Hematopoietic multipotent progenitor cell treated with erythropoietin and hydrocortisone succinate and interleukin-3 and kit ligand, for 17 days (in vitro differentiated cells): ENCODE results near the gene PKP1.
A peak's percentile ranks its signal among the peaks of the same experiment; 100 is the strongest.
"Not testable (repeated sequence)": the region's sequence is repeated elsewhere in the genome, so short reads cannot be mapped to it uniquely, and the experiment has no call there.

Experiments
- DNase-seq: peaks from one replicate; pipeline ENCODE4 v3.0.0-alpha.2; 2015; ENCODE audit warnings: low spot score

The PKP1 gene, protein sequence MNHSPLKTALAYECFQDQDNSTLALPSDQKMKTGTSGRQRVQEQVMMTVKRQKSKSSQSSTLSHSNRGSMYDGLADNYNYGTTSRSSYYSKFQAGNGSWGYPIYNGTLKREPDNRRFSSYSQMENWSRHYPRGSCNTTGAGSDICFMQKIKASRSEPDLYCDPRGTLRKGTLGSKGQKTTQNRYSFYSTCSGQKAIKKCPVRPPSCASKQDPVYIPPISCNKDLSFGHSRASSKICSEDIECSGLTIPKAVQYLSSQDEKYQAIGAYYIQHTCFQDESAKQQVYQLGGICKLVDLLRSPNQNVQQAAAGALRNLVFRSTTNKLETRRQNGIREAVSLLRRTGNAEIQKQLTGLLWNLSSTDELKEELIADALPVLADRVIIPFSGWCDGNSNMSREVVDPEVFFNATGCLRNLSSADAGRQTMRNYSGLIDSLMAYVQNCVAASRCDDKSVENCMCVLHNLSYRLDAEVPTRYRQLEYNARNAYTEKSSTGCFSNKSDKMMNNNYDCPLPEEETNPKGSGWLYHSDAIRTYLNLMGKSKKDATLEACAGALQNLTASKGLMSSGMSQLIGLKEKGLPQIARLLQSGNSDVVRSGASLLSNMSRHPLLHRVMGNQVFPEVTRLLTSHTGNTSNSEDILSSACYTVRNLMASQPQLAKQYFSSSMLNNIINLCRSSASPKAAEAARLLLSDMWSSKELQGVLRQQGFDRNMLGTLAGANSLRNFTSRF

DNA sequence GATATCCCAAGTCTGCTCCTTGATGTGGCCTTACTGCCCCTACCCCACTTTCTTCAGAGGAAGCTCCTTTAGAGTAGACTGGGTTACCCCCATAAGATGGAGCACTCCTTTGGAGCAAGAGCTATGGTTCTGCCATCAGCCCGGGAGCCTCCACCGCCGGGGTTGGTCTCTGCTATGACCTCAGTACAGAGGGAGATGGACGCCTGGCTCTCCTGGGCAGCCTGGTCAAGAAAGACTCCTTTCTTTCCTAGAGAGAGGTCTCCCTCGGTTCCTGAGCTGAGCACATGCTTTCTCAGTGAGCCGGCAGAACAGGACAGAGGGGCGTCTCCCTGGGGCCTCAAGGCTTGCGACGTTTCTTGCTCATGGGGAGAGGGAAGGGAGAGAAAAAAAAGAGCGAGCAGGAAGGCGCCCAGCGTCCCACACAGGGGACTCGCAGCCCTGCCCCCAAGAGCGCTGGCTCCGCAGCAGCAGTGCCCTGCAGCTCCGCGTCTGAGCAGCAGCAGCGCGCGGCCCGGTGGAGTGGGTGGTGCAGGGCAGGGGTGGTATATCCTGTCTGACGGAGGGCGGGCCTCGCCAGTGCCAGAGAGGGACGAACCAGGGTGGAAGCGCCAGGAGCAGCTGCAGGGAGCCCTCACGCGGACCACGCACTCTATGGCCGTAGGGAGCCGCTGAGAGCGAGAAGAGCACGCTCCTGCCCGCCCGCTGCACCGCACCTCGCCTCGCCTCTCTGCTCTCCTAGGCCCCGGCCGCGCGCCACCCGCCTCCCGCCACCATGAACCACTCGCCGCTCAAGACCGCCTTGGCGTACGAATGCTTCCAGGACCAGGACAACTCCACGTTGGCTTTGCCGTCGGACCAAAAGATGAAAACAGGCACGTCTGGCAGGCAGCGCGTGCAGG lies at the start of gene PKP1:
PKP1 (plus strand) TSS at position 576 of the 899 bp plus-strand sequence; CDS start at position 773, 197 bp downstream.
- no peak for DNase-seq

DNA sequence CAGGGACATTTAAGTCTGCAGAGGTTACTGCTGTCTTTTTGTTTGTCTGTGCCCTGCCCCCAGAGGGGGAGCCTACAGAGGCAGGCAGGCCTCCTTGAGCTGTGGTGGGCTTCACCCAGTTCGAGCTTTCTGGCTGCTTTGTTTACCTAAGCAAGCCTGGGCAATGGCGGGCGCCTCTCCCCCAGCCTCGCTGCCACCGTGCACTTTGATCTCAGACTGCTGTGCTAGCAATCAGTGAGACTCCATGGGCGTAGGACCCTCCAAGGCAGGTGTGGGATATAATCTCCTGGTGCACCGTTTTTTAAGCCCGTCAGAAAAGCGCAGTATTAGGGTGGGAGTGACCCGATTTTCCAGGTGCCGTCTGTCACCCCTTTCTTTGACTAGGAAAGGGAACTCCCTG lies 43.7 kb upstream of the PKP1 start:
- not testable (repeated sequence) for DNase-seq

DNA sequence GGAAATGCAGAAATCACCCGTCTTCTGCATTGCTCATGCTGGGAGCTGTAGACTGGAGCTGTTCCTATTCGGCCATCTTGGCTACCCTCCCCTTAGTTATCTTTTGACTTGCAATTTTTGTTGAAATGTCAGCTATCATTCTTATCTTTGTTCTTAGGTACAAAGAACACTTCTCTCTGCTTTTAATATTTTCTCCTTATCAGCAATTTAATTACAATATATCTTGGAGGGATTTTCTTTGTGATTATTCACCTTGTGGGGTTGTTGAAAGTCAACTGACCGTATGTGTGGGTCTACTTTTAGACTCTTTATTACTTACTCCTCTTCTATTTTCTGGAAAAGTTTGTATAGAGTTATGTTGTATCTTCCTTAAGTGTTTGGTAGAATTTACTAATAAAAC lies 43.1 kb upstream of the PKP1 start:
- DNase-seq: no peak

DNA sequence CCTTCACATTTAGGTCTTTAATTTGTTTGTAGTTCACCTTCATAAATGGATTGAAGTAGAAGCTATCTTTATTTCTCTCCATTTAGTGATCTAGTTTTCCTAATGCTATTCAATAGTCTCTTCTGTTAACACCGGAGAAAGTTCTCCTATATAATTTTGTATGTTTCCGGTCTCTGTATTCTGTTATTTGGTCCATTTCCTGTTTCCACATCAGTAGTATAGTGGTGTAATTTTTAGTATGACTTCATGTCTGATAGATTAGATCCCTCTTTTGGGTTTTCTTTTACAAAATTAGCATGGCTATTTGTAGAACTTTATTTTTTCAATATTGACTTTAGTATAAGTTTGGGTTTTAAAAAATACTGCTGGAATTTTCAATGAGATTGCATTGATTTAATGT lies 41.6 kb upstream of the PKP1 start:
- no peak for DNase-seq

DNA sequence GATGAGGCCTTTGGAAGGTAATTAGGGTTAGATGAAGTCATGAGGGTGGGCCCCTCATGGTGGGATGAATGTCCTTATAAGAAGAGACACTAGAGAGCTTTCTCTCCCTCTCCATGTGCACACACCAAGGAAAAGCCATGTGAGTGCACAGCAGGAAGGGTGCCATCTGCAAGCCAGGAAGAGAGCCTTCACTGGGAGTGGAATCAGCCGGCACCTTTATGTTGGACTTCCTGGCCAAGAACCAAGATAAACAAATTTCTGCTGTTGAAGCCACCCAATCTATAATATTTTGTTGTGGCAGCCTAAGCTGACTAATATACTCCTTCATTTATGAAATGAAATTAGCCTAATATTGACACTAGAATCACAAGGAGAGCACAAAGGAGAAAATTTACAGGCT lies 38.2 kb upstream of the PKP1 start:
- DNase-seq: no peak

DNA sequence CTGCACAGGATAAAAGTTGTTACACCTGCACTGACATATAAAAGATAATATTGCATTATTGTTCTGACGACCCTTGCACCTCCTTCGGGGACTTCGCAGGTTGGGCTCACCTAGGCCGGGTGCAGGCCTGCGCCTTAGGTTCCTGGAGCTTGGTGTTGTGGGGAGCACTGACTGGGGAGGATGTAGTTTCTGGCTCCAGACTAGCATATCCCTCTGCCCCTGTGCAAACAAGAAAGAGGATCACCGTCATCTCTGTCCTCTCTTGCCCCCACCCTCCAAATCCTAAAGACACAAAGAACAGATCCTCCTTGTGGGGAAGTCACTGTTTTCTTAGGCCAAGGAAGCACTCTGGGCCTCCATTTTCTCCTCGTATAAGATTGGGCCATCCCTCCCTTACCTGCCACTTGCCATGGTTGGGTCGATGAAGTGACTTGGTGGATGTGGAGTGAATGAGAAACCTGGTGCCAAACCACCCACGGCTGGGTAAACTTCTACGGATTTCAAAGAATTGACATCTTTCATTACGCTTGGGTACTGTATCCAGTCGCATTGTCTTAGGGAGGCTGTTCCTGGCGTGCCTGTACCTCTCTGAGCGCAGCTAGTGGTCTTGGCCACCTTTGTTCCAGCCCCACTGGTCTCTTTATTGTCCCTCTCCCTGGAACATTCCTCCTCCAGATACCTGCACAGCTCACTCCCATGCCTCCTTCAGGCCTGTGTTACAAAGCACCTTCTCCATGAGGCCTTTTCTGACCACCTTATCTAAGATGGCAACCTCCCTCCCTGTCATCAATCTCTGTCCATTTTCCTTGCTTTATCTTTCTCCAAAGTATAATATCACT lies 34.4 kb upstream of the PKP1 start:
- no peak for DNase-seq

DNA sequence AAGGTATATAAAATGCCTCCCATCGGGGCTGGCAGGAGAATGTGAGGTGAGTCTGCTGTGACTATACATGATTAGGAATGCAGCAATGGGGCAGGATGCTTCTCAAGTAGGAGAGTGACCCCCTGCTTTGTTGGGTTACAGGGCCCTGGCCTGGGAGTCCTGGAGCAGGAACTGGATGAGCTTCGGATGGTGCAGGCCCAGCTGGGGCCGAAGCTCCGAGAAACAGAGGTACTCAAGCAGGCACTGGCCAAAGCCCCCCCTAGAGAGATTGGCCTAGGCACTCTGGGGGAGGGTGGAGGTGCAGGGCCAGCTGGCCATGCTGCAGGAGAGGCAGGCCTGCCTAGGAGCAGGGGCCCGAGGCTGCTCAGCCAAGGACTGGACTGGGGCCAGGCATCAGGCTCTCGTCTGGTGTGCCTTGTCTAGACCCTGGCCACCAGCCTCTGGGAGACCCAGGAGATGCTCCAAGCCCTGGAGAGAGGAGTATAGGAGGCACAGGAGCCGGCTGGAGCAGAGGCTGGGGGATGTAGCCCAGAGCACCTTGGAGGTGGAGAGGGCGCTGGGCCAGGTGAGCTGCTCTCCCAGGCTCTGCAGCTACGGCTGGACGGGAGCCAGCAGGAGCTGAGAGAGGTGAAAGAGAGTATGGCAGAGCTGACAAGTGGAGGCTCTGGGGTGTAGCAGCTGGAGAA lies 32.8 kb upstream of the PKP1 start:
- DNase-seq: no peak

DNA sequence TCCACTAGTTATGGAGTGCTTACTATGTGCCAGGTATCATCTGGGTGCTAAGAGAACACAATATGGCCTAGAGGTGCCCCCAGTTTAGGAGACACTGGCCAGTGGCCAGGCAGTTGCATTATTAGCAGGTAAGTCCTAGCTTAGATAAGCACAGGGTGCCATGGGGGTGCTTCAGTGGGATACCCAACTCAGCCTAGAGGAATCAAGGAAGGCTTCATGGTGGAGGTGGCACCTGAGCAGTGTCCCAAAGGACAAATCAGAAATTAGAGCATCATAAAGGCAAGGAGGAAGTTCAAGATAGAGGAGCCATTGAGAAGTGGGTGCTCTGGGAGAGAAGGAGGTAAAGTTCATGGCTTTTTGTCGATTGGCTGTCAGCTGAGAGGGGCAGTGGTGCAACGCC lies 31.9 kb upstream of the PKP1 start:
- DNase-seq: no peak

DNA sequence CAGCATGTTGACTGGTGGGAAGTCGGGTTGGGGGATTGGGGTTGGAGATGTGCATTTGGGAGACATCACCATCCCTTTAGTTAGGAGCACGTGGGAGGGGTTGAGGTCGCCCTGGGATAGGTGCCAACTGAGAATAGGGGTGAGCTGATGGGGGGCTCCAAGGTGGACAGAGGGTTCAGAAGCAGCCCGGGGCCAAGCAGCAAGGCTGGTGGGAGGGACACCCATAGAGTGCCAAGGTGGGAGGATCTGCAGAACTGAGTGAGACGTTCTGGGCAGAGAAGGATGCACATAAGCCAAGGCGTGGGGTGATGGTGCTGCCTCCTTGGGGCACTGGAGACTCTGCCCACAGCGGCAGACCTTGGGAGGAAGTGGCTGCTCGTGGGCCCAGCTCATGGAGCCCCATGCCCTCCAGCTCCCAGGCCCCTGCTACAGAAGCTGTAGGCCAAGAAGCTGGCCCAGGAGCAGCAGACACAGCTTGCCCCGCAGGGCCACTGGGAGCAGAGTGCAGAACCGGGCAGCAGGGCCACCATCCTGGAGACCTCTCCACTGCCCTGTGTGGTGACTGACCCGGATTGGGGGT lies 31.4 kb upstream of the PKP1 start:
- DNase-seq: no peak

DNA sequence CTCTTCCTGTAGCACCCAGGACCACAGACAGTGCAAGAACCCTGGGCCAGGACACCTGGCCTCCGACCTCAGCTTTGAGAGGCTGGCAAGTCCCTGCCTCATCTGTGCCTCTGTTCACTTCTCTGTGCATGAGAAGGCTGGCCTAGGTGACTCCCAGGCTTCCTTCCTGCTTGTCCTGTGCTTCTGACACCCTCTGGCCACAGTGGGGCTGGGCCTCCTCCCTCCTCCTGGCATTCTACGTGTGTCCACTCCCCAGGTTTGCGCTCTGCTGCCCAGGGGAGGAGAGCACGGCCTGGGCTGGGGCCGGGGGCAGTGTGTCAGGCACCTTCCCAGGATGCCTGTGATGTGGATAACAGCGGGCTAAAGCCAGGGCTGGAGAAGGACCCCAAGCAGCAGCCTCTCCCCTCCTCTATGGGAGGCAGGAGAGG lies 30.3 kb upstream of the PKP1 start:
- no peak for DNase-seq

DNA sequence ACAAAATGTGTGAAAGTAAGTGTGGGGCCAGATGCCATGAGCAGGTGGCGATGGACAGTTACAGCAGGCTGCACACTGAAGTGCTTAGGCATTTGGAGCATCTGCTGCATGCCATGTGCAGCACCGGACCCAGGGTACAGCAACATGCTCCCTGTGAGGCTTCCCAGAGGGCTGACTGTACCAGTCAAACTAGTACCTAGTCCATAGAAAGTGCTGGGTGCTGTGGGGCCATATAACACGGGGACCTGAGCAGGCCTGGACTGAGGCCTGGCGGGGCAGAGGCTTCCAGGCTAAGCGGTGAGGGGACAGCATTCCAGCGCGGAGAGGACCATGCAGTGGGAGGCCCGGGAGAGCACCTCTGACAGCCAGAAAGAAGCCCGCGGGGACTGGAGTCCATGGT lies 29.9 kb upstream of the PKP1 start:
- DNase-seq: no peak

DNA sequence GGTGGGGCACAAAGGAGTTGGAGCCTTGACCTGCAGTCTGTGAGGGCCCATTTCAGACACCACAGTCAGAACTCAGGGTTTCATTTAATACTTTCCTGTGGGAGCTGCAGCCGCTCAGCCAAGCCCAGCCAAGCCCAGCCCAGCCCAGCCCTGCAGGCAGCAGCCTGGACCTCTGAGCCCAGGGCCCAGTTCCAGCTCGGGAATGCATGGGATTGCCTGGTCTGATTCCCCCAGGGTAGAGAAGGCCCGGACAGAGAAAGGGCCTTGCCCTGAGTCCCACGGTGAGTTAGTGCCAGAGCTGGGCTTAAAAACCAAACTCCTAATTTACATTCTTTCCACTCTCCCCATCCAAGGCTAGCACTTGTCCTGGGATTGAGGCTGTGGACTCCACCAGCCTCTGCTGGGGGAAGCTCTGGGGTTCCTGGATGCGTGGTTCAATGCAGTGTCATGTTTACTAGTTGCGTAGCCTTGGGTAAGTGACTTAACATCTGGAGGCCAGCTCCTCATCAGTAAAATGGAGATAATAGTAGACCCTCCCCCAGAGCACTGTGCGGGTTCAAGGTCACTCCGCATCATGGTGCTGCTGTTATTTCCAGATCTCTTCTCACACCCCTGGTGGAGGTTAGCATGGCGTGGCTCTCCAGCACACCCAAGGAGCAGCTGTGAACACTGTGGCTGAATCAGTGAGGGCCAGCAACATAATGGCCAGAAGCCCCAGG lies 29.2 kb upstream of the PKP1 start:
- no peak for DNase-seq

DNA sequence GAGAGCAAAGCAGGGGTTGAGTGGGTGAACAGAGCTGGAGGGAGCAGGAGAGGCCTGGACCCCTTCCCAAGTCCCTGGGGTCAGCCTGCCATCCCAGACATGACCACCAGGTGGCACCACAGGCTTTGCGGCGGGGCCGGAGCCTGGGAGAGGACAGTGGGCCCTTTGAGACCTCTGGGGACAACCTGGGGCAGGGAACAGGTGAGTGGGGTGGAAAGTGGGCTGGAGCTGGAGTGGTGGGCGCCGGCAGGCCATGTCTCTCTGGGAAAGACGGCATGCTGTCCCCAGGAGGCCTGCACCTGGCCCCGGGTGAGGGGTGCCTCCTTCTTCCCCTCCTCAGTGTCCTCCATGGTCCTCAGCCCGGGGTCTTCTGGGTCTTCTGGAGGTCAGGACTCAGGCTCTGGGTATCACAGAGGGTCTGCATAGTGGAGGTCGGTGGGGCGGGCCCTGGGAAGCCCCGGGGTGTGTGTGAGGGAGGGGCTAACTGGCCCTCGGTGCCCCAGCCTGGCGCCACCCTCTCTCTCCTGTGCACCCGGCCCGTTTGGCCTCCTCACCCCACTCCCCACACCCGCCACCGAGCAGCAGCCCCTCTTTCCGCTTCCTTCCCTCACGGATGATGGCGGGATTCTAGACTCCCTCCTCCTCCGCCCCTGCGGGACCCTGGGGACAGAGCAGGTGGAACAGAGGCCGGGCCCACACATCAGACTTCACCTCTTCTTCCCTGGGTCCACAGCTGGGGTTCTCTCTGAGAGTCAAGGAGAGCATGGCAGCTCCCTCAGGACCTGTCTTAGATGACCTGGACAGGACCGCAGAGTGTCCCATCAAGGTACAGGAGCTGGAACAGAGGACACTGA lies 28.5 kb upstream of the PKP1 start:
- peak; percentile 70 for DNase-seq

DNA sequence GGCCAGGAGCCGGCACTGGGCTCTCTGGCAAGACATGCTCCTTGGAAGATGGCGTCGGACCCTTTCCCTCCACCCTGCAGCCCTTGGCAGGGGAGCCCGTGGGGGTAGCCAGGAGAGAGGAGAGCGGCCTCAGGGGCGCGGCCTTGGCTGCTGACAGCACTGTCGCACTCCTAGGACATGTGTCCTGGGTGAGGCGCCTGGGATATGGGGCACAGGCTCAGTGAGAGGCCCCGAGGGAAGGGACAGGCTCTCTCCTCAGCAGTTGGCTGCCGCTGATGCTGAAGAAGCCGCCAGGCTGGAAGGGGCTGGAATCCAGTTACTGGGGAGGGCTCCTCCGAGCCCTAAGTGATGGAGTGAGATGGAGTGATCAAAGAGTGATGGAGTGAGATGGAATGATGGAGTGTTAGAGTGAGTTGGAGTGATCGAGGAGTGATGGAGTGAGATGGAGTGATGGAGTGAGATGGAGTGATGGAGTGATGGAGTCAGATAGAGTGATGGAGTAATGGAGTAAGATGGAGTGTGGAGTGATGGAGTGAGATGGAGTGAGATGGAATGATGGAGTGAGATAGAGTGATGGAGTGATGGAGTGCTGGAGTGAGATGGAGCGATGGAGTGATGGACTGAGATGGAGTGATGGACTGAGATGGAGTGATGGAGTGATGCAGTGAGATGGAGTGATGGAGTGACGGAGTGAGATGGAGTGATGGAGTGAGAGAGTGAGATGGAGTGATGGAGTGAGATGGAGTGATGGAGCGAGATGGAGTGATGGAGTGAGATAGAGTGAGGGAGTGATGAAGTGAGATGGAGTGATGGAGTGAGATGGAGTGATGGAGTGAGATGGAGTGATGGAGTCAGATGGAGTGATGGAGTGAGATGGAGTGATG lies 27.6 kb upstream of the PKP1 start:
- no peak for DNase-seq

DNA sequence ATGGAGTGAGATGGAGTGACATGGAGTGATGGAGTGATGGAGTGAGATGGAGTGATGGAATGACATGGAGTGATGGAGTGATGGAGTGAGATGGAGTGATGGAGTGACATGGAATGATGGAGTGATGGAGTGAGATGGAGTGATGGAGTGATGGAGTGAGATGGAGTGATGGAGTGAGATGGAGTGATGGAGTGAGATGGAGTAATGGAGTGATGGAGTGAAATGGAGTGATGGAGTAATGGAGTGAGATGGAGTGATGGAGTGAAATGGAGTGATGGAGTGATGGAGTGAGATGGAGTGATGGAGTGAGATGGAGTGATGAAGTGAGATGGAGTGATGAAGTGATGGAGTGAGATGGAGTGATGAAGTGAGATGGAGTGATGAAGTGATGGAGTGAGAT lies 25.2 kb upstream of the PKP1 start:
- not testable (repeated sequence) for DNase-seq

DNA sequence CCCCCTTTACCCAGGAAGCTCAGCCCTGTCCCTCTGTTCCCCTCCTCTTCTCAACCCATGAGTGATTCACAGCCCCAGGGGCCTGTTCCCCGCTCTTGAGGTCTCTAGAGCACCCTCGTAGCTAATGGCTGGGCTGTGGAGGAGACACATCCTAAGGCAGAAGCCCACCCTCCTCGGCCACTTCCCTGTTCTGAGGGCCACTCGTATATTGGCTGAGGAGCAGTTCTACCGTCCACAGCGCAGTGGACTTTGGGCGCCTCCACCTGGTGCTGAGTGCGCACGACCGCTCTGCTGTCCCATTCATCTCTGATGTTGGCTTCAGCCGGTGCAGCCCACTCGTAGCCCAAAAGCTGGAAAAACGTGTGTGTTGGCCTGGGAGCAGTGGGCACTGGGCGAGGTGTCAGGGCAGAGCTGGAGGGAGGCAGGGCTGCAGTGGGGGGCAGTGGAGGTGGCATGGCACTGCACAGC lies 24.5 kb upstream of the PKP1 start:
- no peak for DNase-seq

DNA sequence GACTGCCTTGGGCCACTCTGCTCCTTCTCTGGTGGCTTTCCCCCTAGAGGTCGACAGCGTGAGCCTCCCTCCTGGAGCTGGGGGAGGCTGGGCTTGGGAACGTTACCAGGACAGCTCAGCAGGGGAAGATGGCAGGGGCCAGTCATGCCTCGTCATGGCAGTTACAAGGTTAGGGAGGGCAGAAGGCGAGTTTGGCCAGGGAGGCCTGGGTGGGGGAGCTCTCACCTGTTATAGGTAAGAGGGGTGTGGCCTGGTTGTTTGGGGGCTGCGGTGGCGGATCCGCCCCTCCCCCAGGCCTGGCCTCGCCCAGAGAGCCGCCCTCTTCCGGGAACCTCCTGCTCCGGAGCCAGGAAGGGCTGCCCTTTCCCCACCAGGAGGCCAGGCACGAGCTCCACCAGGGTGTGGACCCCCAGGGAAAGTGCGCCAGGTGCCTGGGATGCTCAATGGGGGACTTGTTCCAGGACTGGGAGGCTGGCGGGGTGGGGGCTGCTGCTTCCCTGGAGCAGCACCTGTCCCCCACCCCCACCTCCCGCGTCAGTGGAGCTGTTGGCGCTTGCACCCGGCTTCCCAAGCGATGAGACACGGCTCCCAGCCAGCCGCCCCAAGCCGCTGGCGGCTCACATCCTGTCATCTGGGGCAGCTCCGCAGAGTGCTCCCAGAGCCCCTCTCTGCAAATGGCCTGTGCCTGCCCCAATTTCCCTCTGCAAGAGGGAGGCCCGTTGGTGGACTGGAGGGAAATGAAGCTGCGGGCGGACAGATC lies 23.6 kb upstream of the PKP1 start:
- no peak for DNase-seq
